Measurements from ENCODE around the gene ELOVL7.

DNA sequence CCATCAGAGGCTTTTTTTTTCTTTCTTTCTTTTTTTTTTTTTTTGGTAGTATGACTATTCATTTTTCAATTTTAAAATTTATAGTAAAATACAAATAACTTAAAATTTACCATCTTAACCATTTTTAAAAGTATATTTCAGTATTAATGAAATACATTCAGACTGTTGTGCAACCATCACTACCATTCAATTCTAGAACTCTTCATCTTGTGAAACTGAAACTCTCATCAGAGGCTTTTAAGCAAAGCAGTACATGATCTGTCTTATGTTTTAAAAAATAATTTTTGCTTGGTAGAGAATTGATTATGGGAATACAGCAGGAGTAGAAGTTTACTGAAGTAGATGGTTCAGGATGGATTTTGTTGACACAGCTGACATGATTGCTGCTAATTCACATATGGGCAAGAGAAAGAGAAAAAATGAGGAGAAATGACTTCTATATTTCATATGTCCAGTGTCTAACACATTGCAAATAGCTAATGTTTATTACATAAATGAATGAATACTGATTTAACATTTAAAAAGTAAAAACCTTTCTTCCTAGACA lies 13.4 kb downstream of the ELOVL7 start:
- TF ChIP-seq, protein P1, sequence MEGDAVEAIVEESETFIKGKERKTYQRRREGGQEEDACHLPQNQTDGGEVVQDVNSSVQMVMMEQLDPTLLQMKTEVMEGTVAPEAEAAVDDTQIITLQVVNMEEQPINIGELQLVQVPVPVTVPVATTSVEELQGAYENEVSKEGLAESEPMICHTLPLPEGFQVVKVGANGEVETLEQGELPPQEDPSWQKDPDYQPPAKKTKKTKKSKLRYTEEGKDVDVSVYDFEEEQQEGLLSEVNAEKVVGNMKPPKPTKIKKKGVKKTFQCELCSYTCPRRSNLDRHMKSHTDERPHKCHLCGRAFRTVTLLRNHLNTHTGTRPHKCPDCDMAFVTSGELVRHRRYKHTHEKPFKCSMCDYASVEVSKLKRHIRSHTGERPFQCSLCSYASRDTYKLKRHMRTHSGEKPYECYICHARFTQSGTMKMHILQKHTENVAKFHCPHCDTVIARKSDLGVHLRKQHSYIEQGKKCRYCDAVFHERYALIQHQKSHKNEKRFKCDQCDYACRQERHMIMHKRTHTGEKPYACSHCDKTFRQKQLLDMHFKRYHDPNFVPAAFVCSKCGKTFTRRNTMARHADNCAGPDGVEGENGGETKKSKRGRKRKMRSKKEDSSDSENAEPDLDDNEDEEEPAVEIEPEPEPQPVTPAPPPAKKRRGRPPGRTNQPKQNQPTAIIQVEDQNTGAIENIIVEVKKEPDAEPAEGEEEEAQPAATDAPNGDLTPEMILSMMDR (IDR thresholded peaks at IDR 0.05) = no peak
- TF ChIP-seq, protein P2, sequence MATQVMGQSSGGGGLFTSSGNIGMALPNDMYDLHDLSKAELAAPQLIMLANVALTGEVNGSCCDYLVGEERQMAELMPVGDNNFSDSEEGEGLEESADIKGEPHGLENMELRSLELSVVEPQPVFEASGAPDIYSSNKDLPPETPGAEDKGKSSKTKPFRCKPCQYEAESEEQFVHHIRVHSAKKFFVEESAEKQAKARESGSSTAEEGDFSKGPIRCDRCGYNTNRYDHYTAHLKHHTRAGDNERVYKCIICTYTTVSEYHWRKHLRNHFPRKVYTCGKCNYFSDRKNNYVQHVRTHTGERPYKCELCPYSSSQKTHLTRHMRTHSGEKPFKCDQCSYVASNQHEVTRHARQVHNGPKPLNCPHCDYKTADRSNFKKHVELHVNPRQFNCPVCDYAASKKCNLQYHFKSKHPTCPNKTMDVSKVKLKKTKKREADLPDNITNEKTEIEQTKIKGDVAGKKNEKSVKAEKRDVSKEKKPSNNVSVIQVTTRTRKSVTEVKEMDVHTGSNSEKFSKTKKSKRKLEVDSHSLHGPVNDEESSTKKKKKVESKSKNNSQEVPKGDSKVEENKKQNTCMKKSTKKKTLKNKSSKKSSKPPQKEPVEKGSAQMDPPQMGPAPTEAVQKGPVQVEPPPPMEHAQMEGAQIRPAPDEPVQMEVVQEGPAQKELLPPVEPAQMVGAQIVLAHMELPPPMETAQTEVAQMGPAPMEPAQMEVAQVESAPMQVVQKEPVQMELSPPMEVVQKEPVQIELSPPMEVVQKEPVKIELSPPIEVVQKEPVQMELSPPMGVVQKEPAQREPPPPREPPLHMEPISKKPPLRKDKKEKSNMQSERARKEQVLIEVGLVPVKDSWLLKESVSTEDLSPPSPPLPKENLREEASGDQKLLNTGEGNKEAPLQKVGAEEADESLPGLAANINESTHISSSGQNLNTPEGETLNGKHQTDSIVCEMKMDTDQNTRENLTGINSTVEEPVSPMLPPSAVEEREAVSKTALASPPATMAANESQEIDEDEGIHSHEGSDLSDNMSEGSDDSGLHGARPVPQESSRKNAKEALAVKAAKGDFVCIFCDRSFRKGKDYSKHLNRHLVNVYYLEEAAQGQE (IDR thresholded peaks at IDR 0.05; ENCODE audit: insufficient read depth in 1 of 2, low read depth in 2 of 2, low read length in 1 of 2) = no peak
